ENCODE data around the gene CNBP. TPM values are rescaled to one million over a fixed set of nuclear protein-coding genes. Genes with fewer than 3 reads are reported as not detected.

Gene CNBP
- total and polyA plus RNA-seq, 2 experiments from 2014 or later: 348 to 444 TPM

GRCh38 chr3:129230311-129231019, 46.8 kb upstream of the CNBP start (continued):
- TF ChIP-seq, protein P1, sequence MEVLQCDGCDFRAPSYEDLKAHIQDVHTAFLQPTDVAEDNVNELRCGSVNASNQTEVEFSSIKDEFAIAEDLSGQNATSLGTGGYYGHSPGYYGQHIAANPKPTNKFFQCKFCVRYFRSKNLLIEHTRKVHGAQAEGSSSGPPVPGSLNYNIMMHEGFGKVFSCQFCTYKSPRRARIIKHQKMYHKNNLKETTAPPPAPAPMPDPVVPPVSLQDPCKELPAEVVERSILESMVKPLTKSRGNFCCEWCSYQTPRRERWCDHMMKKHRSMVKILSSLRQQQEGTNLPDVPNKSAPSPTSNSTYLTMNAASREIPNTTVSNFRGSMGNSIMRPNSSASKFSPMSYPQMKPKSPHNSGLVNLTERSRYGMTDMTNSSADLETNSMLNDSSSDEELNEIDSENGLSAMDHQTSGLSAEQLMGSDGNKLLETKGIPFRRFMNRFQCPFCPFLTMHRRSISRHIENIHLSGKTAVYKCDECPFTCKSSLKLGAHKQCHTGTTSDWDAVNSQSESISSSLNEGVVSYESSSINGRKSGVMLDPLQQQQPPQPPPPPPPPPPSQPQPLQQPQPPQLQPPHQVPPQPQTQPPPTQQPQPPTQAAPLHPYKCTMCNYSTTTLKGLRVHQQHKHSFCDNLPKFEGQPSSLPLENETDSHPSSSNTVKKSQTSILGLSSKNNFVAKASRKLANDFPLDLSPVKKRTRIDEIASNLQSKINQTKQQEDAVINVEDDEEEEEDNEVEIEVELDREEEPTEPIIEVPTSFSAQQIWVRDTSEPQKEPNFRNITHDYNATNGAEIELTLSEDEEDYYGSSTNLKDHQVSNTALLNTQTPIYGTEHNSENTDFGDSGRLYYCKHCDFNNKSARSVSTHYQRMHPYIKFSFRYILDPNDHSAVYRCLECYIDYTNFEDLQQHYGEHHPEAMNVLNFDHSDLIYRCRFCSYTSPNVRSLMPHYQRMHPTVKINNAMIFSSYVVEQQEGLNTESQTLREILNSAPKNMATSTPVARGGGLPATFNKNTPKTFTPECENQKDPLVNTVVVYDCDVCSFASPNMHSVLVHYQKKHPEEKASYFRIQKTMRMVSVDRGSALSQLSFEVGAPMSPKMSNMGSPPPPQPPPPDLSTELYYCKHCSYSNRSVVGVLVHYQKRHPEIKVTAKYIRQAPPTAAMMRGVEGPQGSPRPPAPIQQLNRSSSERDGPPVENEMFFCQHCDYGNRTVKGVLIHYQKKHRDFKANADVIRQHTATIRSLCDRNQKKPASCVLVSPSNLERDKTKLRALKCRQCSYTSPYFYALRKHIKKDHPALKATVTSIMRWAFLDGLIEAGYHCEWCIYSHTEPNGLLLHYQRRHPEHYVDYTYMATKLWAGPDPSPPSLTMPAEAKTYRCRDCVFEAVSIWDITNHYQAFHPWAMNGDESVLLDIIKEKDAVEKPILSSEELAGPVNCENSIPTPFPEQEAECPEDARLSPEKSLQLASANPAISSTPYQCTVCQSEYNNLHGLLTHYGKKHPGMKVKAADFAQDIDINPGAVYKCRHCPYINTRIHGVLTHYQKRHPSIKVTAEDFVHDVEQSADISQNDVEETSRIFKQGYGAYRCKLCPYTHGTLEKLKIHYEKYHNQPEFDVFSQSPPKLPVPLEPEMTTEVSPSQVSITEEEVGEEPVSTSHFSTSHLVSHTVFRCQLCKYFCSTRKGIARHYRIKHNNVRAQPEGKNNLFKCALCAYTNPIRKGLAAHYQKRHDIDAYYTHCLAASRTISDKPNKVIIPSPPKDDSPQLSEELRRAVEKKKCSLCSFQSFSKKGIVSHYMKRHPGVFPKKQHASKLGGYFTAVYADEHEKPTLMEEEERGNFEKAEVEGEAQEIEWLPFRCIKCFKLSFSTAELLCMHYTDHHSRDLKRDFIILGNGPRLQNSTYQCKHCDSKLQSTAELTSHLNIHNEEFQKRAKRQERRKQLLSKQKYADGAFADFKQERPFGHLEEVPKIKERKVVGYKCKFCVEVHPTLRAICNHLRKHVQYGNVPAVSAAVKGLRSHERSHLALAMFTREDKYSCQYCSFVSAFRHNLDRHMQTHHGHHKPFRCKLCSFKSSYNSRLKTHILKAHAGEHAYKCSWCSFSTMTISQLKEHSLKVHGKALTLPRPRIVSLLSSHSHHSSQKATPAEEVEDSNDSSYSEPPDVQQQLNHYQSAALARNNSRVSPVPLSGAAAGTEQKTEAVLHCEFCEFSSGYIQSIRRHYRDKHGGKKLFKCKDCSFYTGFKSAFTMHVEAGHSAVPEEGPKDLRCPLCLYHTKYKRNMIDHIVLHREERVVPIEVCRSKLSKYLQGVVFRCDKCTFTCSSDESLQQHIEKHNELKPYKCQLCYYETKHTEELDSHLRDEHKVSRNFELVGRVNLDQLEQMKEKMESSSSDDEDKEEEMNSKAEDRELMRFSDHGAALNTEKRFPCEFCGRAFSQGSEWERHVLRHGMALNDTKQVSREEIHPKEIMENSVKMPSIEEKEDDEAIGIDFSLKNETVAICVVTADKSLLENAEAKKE (CRISPR knock-in tag; IDR thresholded peaks at IDR 0.05): no peak
- no peak for TF ChIP-seq NANOG (IDR thresholded peaks at IDR 0.05; ENCODE audit: borderline replicate concordance)
- TF ChIP-seq POLR2AphosphoS5 (IDR thresholded peaks at IDR 0.05; ENCODE audit: low read depth): no peak

- Histone ChIP-seq H3K27me3 (ENCODE audit: insufficient read depth) (no peaks in the 10 kb centered on the region), H3K9me2 (ENCODE audit: insufficient read depth) (no peaks in the 10 kb centered on the region), H3K79me2 (replicated peaks; ENCODE audit: insufficient read depth) (no peaks in the 10 kb centered on the region), H3F3A (replicated peaks; ENCODE audit: low read depth) (no peaks in the 10 kb centered on the region), H3K4me2 (peak overlapping the region; percentile 68), H3K27ac (ENCODE audit: low read depth) (peak overlapping the region; percentile 73; the same call in 1 of the 2 replicates), H3K4me1 (ENCODE audit: insufficient read depth) (no peaks in the 10 kb centered on the region), H3K36me3 (ENCODE audit: insufficient read depth) (no peaks in the 10 kb centered on the region), H4K20me1 (replicated peaks; ENCODE audit: insufficient read depth) (no peaks in the 10 kb centered on the region), H3K4me3 (no peak overlapping the region; the same call in 1 of the 2 replicates), H2AFZ (peak overlapping the region; percentile 97)
- Mint-ChIP-seq H3K4me3 (no peak overlapping the region; the same call in 2 of the 3 replicates), H3K9me3 (no peaks in the 10 kb centered on the region), H3K27me3 (ENCODE audit: insufficient read depth, low read depth, poor library complexity) (peaks cover 12% of the 10 kb centered on the region), H3K27ac (peak overlapping the region; percentile 90), H3K36me3 (ENCODE audit: low read depth) (no peaks in the 10 kb centered on the region), H3K4me1 (peaks cover 28% of the 10 kb centered on the region)
- TF ChIP-seq NANOG (IDR thresholded peaks at IDR 0.05; ENCODE audit: borderline replicate concordance): no peak
- TF ChIP-seq, protein P2, sequence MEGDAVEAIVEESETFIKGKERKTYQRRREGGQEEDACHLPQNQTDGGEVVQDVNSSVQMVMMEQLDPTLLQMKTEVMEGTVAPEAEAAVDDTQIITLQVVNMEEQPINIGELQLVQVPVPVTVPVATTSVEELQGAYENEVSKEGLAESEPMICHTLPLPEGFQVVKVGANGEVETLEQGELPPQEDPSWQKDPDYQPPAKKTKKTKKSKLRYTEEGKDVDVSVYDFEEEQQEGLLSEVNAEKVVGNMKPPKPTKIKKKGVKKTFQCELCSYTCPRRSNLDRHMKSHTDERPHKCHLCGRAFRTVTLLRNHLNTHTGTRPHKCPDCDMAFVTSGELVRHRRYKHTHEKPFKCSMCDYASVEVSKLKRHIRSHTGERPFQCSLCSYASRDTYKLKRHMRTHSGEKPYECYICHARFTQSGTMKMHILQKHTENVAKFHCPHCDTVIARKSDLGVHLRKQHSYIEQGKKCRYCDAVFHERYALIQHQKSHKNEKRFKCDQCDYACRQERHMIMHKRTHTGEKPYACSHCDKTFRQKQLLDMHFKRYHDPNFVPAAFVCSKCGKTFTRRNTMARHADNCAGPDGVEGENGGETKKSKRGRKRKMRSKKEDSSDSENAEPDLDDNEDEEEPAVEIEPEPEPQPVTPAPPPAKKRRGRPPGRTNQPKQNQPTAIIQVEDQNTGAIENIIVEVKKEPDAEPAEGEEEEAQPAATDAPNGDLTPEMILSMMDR (conservative IDR thresholded peaks at IDR 0.05; ENCODE audit: low read depth in 2 of 2): peak in 1 of 2 experiments; percentile 33; a peak in 2 of 4 replicates
- peak; percentile 58 for DNase-seq (ENCODE audit: low spot score)
- ATAC-seq: peak; percentile 69
Measured at GRCh38 chr3:129228891-129229585, 45.3 kb upstream of the CNBP start.
